HUES64 (cell line): Measurements from ENCODE around the gene GYG1.

Source experiments
- H3K27ac ChIP-seq: 2 replicates; pipeline ENCODE4 v1.7.0; 2013; ENCODE audit warnings: low read depth, low read length, inconsistent platforms
- H3K27me3 ChIP-seq: 2 replicates; pipeline ENCODE4 v1.6.1; 2013; ENCODE audit warnings: mild to moderate bottlenecking, low read length; ENCODE audit not compliant: insufficient read depth
- H3K36me3 ChIP-seq: 2 replicates; pipeline ENCODE4 v1.6.1; 2013; ENCODE audit warnings: mild to moderate bottlenecking, low read length; ENCODE audit not compliant: insufficient read depth
- H3K4me1 ChIP-seq: 2 replicates; pipeline ENCODE4 v1.6.1; 2013; ENCODE audit warnings: mild to moderate bottlenecking, low read length, moderate library complexity; ENCODE audit not compliant: insufficient read depth
- H3K4me3 ChIP-seq: 2 replicates; pipeline ENCODE4 v1.5.1; 2013; ENCODE audit warnings: mild to moderate bottlenecking, low read length, moderate library complexity
- H3K9ac ChIP-seq: 2 replicates; pipeline ENCODE4 v1.6.1; 2013; ENCODE audit warnings: mild to moderate bottlenecking, low read depth, low read length
- H3K9me3 ChIP-seq: 2 replicates; pipeline ENCODE4 v1.6.1; 2013; ENCODE audit warnings: low read depth, low read length; ENCODE audit not compliant: insufficient read depth
- WGBS: fragments of 150-250, 120-280 bp; methylation state at CpG from one replicate; pipeline ENCODE4 v1.1.7; 2013; ENCODE audit warnings: missing lambda C conversion rate; 5-methylcytosine and 5-hydroxymethylcytosine counted together

The GYG1 gene

DNA sequence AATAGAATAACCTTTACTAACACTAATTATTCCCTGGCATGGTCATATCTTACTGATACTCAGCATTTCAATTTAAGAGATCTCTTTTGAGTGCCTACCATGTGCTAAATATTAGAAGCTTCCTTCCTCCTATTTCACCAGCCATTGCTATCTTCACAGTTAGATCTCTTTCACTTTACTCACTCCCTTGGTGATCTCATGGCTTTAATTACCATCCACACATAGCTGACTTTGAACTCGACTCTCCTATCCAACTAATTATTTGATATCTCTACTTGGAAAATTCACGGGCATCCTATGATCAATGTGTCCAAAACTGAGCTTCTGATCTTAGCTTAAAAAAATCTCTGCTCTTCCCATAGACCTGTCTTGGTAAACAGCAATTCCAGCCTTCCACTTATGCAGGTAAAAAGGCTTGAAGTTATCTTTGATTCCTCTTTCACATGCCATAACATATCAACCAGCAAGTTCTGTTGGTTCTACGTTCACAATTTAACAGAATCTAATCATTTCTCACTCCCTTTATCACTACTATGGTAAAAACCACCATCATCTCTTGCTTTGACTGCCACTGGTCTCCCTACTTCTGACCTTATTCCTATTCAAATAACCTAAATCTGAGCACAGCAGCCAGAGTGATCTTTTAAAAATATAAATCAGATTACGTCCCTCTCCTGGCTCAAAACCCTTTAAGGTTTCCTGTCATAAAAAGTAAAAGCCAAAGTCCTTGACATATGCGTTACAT lies 53.2 kb downstream of the GYG1 start:
- Histone ChIP-seq H3K4me1 (no peaks in the 10 kb centered on the region), H3K27me3 (no peaks in the 10 kb centered on the region), H3K9ac (no peak overlapping the region), H3K4me3 (no peak overlapping the region), H3K36me3 (peaks cover 95% of the 10 kb centered on the region), H3K27ac (no peak overlapping the region), H3K9me3 (no peaks in the 10 kb centered on the region)
- WGBS: 93% methylated on average over 5 of the region's 5 CpGs

DNA sequence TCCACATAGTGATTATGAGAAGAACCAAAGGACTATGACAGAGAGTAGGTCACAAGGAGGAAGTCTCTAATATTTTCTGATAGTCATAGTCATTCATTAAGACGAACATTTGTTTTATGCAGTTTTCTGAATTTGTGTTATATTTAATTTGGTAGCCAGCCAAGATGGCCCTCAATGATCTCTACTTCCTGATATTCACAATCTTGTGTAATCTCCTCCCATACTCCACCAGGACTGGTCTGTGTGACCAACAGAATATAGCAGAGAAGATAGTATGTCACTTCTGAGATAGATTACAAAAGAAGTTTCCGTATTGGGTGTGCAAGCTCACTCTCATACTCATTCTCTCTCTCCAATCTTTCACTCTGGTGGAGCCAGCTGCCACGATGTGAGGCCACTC lies 64.2 kb downstream of the GYG1 start:
- Histone ChIP-seq H3K4me3 (no peak overlapping the region), H3K27ac (no peak overlapping the region), H3K9me3 (no peaks in the 10 kb centered on the region; the same call in 1 of the 2 replicates), H3K4me1 (no peaks in the 10 kb centered on the region), H3K36me3 (peaks cover 89% of the 10 kb centered on the region), H3K9ac (no peak overlapping the region), H3K27me3 (no peaks in the 10 kb centered on the region)
- WGBS: over 99% methylated on average over 3 of the region's 3 CpGs

DNA sequence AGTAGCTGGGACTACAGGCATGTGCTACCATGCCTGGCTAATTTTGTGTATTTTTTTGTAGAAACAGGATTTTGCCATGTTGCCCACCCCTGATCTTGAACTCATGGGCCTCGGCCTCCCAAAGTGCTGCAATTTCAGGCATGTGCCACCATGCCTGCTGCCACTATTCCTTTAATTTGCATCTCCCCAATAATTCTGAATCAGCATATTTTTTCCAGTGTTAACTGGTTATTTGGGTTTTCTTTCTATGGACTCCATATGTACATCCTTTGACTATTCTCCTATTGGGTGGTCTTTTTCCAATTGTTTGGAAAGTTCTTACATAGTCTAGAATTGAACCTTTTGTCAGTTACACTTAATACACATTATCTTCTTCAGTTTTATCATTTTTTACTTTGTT lies 66.9 kb downstream of the GYG1 start:
- Histone ChIP-seq H3K27ac (no peak overlapping the region), H3K9me3 (no peaks in the 10 kb centered on the region; the same call in 1 of the 2 replicates), H3K9ac (no peak overlapping the region), H3K4me1 (no peaks in the 10 kb centered on the region), H3K27me3 (no peaks in the 10 kb centered on the region), H3K4me3 (no peak overlapping the region), H3K36me3 (peaks cover 89% of the 10 kb centered on the region)
- 95% methylated on average over 1 of the region's 1 CpG for WGBS

DNA sequence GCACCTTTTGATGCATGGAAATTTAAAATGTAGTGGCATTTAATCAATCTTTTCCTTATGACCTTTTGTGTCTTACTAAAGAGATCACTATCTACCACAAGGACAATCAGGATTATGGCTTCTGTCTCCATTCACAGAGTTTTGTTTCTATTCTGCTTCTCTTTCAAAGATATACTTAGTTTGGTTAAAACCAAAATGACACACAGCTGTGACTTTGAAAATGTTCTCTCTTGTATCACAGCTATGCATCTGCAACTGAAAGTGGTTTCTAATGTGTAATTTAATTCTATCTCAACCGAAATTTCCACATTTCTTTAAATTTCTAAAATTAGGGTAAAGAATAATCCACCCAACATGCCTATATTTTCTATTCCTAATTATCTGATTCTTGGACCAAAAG lies 67.3 kb downstream of the GYG1 start:
- WGBS: no CpG with 5 or more reads among the region's 1 CpG
- no peak overlapping the region for H3K4me3 ChIP-seq
- H3K27me3 ChIP-seq: no peaks in the 10 kb centered on the region
- no peak overlapping the region for H3K9ac ChIP-seq
- no peaks in the 10 kb centered on the region for H3K9me3 ChIP-seq
- H3K36me3 ChIP-seq: peaks cover 89% of the 10 kb centered on the region
- H3K27ac ChIP-seq: no peak overlapping the region
- no peaks in the 10 kb centered on the region for H3K4me1 ChIP-seq

DNA sequence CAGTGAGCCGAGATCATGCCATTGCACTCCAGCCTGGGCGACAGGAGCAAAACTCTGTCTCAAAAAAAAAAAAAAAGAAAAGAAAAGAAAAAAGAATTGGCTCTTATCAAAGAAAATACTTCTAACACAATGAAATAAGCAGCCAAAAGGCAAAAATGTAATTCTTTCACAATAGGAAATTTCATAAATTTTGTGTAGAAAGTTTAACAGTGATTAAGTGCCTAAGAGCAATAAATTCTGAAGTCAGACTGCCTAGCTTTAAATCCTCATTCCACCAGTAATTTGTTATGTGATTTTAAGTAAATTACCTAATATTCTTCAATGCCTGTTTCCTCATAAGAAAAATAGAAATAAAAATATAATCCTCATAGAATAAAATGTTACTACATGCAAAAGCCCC lies 70.4 kb downstream of the GYG1 start:
- H3K27me3 ChIP-seq: no peaks in the 10 kb centered on the region
- H3K4me1 ChIP-seq: no peaks in the 10 kb centered on the region
- H3K36me3 ChIP-seq: peaks cover 91% of the 10 kb centered on the region
- H3K27ac ChIP-seq: no peak overlapping the region
- WGBS: 100% methylated on average over 1 of the region's 2 CpGs
- H3K4me3 ChIP-seq: no peak overlapping the region
- no peaks in the 10 kb centered on the region for H3K9me3 ChIP-seq
- H3K9ac ChIP-seq: no peak overlapping the region

GRCh38 chr3:149067883-149068282 lies 76.5 kb downstream of the GYG1 start:
- Histone ChIP-seq H3K9me3 (no peaks in the 10 kb centered on the region), H3K4me3 (no peak overlapping the region), H3K27me3 (no peaks in the 10 kb centered on the region), H3K27ac (no peak overlapping the region), H3K4me1 (no peaks in the 10 kb centered on the region), H3K9ac (no peak overlapping the region), H3K36me3 (peaks cover 96% of the 10 kb centered on the region)
- WGBS: 93% methylated on average over 7 of the region's 8 CpGs
